IMR-90 (cell line): Measurements from ENCODE around the gene TMEM54. TPM values are rescaled to one million over a fixed set of nuclear protein-coding genes. Genes with fewer than 3 reads are reported as not detected.

Source experiments
- ATAC-seq: fragments of 200-7000 bp; cut with Tn5 transposase; 2 replicates; pipeline ENCODE4 v1.9.1; 2020; ENCODE audit warnings: low read depth, mild to moderate bottlenecking, moderate library complexity
- BruUV-seq: library from RNA; stranded (reverse); fragments of 400-500 nt; replicated peaks from 2 replicates; lab custom pipeline; 2021; lab: Mats Ljungman, UMichigan
- CTCF ChIA-PET: fragments of 300-600 bp; formaldehyde crosslinking; extraction: SDS; loops from one replicate; lab custom pipeline; 2021; ENCODE audit warnings: antibody characterized with exemption; lab: Yijun Ruan, JAX
- POLR2A ChIA-PET: fragments of 300-600 bp; sonication (Branson Sonifier 250); formaldehyde crosslinking; loops from one replicate; lab custom pipeline; 2022; ENCODE audit warnings: antibody characterized with exemption; ENCODE audit not compliant: unreplicated experiment; lab: Charles Lee
- DNase-seq: peaks from one replicate; pipeline ENCODE4 v3.0.0; 2013
- H2AFZ ChIP-seq: replicated peaks from 2 replicates; pipeline ENCODE3; 2013; ENCODE audit warnings: low read length, mild to moderate bottlenecking; ENCODE audit not compliant: poor library complexity
- H2AK5ac ChIP-seq: 2 replicates; pipeline ENCODE4 v1.6.1; 2013; ENCODE audit warnings: low read depth, low read length, inconsistent platforms
- H2AK9ac ChIP-seq: replicated peaks from 2 replicates; pipeline ENCODE3; 2013; ENCODE audit warnings: mild to moderate bottlenecking, low read depth, low read length, moderate library complexity; ENCODE audit not compliant: poor library complexity
- H2BK120ac ChIP-seq: 2 replicates; pipeline ENCODE4 v1.6.1; 2013; ENCODE audit warnings: low read depth, low read length, inconsistent platforms
- H2BK15ac ChIP-seq: 3 replicates; pipeline ENCODE4 v1.6.1; 2013; ENCODE audit warnings: low read depth, low read length, inconsistent platforms
- H2BK20ac ChIP-seq: 2 replicates; pipeline ENCODE4 v1.6.1; 2013; ENCODE audit warnings: low read depth, mild to moderate bottlenecking, inconsistent platforms, low read length, moderate library complexity
- H2BK5ac ChIP-seq: 2 replicates; pipeline ENCODE4 v1.6.1; 2013; ENCODE audit warnings: mild to moderate bottlenecking, low read depth, low read length, inconsistent platforms; ENCODE audit not compliant: poor library complexity, severe bottlenecking
- H3K14ac ChIP-seq: replicated peaks from 2 replicates; pipeline ENCODE4 v1.6.1; 2013; ENCODE audit warnings: low read depth, low read length, inconsistent platforms
- H3K18ac ChIP-seq: 2 replicates; pipeline ENCODE4 v1.6.1; 2013; ENCODE audit warnings: low read depth, low read length, control low read depth
- H3K23ac ChIP-seq: 2 replicates; pipeline ENCODE4 v1.6.1; 2013; ENCODE audit warnings: low read depth, low read length, inconsistent platforms
- H3K27ac ChIP-seq: 2 replicates; pipeline ENCODE4 v1.5.1; 2013; ENCODE audit warnings: mild to moderate bottlenecking, control low read depth, low read length; ENCODE audit not compliant: insufficient read depth
- H3K27me3 ChIP-seq: 2 replicates; pipeline ENCODE4 v1.6.1; 2013; ENCODE audit warnings: low read length; ENCODE audit not compliant: control insufficient read depth, insufficient read depth
- H3K36me3 ChIP-seq: 2 replicates; pipeline ENCODE4 v1.6.1; 2013; ENCODE audit warnings: low read length, mixed read lengths; ENCODE audit not compliant: control insufficient read depth, insufficient read depth
- H3K4ac ChIP-seq: 2 replicates; pipeline ENCODE4 v1.6.1; 2013; ENCODE audit warnings: low read depth, low read length, inconsistent platforms
- H3K4me1 ChIP-seq: 2 replicates; pipeline ENCODE4 v1.6.1; 2013; ENCODE audit warnings: low read length, mixed read lengths; ENCODE audit not compliant: control insufficient read depth, insufficient read depth
- H3K4me2 ChIP-seq: 2 replicates; pipeline ENCODE4 v1.6.1; 2013; ENCODE audit warnings: low read depth, mild to moderate bottlenecking, control low read depth, low read length, moderate library complexity
- H3K4me3 ChIP-seq: 2 replicates; pipeline ENCODE4 v1.5.1; 2013; ENCODE audit warnings: low read depth, mild to moderate bottlenecking, control low read depth, low read length, moderate library complexity; ENCODE audit not compliant: insufficient read depth
- H3K56ac ChIP-seq: 2 replicates; pipeline ENCODE4 v1.6.1; 2013; ENCODE audit warnings: low read length, inconsistent platforms; ENCODE audit not compliant: insufficient read depth; ENCODE audit errors: extremely low read depth
- H3K79me1 ChIP-seq, 2 experiments: 2 replicates each; pipeline ENCODE4 v1.6.1; 2013; ENCODE audit warnings: low read length in 2 of 2, inconsistent platforms in 1 of 2, low read depth in 1 of 2
- H3K9ac ChIP-seq: 2 replicates; pipeline ENCODE4 v1.6.1; 2013; ENCODE audit warnings: low read depth, low read length, control low read depth
- H3K9me1 ChIP-seq: 2 replicates; pipeline ENCODE4 v1.6.1; 2013; ENCODE audit warnings: low read length, inconsistent platforms; ENCODE audit not compliant: insufficient read depth
- H3K9me3 ChIP-seq: 2 replicates; pipeline ENCODE4 v1.6.1; 2013; ENCODE audit warnings: low read length; ENCODE audit not compliant: control insufficient read depth, insufficient read depth
- H4K20me1 ChIP-seq: 2 replicates; pipeline ENCODE4 v1.6.1; 2013; ENCODE audit warnings: low read length, inconsistent platforms; ENCODE audit not compliant: insufficient read depth
- H4K5ac ChIP-seq: 2 replicates; pipeline ENCODE4 v1.6.1; 2013; ENCODE audit warnings: mild to moderate bottlenecking, low read depth, low read length, control low read depth
- H4K8ac ChIP-seq, 2 experiments: 2 replicates each; pipeline ENCODE4 v1.6.1; 2013; ENCODE audit warnings: low read depth in 2 of 2, low read length in 2 of 2, control low read depth in 1 of 2, inconsistent platforms in 1 of 2
- H4K91ac ChIP-seq: 2 replicates; pipeline ENCODE4 v1.6.1; 2013; ENCODE audit warnings: low read depth, low read length, inconsistent platforms; ENCODE audit not compliant: insufficient read depth
- POLR2A ChIP-seq: IDR thresholded peaks from 2 replicates; pipeline ENCODE4 v1.6.1; 2012; ENCODE audit warnings: mild to moderate bottlenecking, low read depth, low read length
- dilution Hi-C: fragments of 300-500 bp; cut with HindIII; formaldehyde crosslinking; loops from one replicate; pipeline ENCODE4 v1.14.3; 2018; ENCODE audit warnings: low sequenced_read_pairs; ENCODE audit not compliant: unreplicated experiment
- in situ Hi-C: fragments of 300-500 bp; cut with MboI; formaldehyde crosslinking; loops from 3 replicates; pipeline ENCODE4 v1.14.3; 2019; ENCODE audit warnings: low sequenced_read_pairs, inconsistent platforms, mixed read lengths
- intact Hi-C: fragments of 100-400 bp; cut with micrococcal nuclease; formaldehyde crosslinking; loops from 2 replicates; pipeline ENCODE4 v1.10.0; 2022
- polyA plus RNA-seq, 3 experiments: library from polyadenylated mRNA; depleted of rRNA; stranded (reverse); fragments of >200 nt; gene quantifications; 2 replicates each; pipeline ENCODE4 v1.2.3, GENCODE V29; 2012; ENCODE audit warnings: low replicate concordance in 1 of 3
- total RNA-seq: library from RNA; depleted of rRNA; stranded (reverse); fragments of >200 nt; gene quantifications from 2 replicates; pipeline ENCODE4 v1.2.3, GENCODE V29; 2012

TMEM54 gene
- total and polyA plus RNA-seq, 2 of the 4 experiments (the other 2 are of a cell fraction) = 25.5 to 75.2 TPM

DNA sequence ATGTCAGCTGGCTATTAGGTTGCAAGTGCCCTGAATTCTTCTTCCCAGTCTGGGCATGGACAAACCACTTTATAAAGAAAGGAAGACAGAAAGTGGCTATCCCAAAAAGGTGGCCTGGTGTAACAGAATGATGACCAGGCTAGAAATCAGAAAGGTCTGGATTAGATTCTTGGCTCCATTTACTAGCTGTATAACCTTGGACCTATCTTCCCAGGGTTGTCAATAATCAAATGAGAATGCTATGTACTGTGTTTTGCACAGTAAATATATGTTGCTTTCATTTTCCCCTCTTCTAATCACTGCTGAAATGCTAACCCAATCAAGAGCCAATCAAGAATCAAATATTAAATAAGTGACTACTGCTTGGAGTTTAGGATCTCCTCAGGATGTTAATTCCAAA is 43.0 kb upstream of the TMEM54 start:
- Histone ChIP-seq H3K9me1 (peaks cover 3% of the 10 kb centered on the region; the same call in 1 of the 2 replicates), H2BK20ac (no peak overlapping the region), H2AK9ac (no peak overlapping the region), H4K8ac (no peak overlapping the region), H4K5ac (no peak overlapping the region), H3K79me1 (peaks cover 0 to 11% of the 10 kb centered on the region in 2 experiments; a peak in 2 of 4 replicates), H3K9me3 (no peaks in the 10 kb centered on the region), H3K36me3 (peaks cover 24% of the 10 kb centered on the region), H2AK5ac (no peak overlapping the region), H3K4me2 (no peak overlapping the region), H3K23ac (no peak overlapping the region), H2BK5ac (no peak overlapping the region), H3K9ac (no peak overlapping the region), H3K14ac (no peak overlapping the region), H2BK15ac (no peak overlapping the region), H2BK120ac (no peak overlapping the region), H3K18ac (no peak overlapping the region), H3K27me3 (no peaks in the 10 kb centered on the region), H4K20me1 (peaks cover 7% of the 10 kb centered on the region; the same call in 1 of the 2 replicates), H3K56ac (no peak overlapping the region), H4K91ac (no peak overlapping the region), H3K4me3 (no peak overlapping the region), H3K27ac (no peak overlapping the region), H2AFZ (no peak overlapping the region), H3K4me1 (peaks cover 8% of the 10 kb centered on the region), H3K4ac (no peak overlapping the region)
- in situ Hi-C loops = no loop called here
- no peak for TF ChIP-seq POLR2A
- no peak for ATAC-seq
- dilution Hi-C loops = no loop called here
- intact Hi-C loops = no loop called here
- ChIA-PET CTCF (interaction anchor here (1.2 kb wide), 1 partner anchor 11 kb away, joined by 3 read pairs; no protein-coding TSS in a partner anchor), POLR2A (no interaction called here)
- DNase-seq = no peak
- BruUV-seq = no TSS peak
